NCI-H345 (cell line): ENCODE measurements around the gene PDE1A.
A peak's percentile ranks its signal among the peaks of the same experiment; 100 is the strongest.
"Not testable (repeated sequence)": the region's sequence is repeated elsewhere in the genome, so short reads cannot be mapped to it uniquely, and the experiment has no call there.

Experiments
- DNase-seq: peaks from one replicate; lab custom pipeline; 2025; lab: John Stamatoyannopoulos, UW

PDE1A gene

GRCh38 chr2:182358601-182359000 lies 68.2 kb downstream of the PDE1A start:
- no peak for DNase-seq

DNA sequence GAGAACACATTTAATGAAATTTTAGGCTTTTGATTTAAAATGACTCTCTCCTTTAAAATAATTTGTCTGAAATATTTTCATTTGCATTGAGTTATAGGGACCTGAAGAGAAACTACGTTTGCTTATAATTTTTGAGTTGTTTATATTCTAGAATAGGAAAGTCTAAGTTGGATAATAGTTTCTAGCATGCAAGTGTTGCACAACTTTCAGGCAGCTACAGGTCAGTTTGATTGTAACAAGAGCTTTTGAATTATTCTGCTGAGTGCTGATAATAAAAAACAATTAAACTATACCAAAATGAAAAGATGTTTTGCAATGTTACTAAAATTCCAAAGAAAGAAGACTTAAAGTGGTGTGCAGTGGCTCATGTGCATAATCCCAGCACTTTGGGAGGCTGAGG lies 71.0 kb downstream of the PDE1A start:
- DNase-seq, result no peak

DNA sequence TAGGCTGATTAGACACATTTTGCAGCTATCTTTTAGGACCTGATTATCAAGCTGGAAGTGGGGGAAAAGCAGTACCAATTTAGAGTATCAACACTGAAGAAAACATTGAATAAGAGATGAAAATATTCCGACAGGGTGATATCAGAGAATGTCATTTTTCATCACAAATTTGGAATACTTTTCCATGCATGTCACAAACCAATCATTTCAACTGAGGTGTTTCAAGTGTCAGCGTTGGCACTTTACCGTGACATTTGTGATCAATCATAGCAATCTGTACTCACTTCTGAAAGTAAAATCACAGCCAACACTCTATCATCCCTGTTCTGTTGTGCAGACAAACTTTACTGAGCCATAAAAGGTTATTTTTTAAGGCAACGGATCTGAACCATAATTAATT lies 75.4 kb downstream of the PDE1A start:
- no peak for DNase-seq

DNA sequence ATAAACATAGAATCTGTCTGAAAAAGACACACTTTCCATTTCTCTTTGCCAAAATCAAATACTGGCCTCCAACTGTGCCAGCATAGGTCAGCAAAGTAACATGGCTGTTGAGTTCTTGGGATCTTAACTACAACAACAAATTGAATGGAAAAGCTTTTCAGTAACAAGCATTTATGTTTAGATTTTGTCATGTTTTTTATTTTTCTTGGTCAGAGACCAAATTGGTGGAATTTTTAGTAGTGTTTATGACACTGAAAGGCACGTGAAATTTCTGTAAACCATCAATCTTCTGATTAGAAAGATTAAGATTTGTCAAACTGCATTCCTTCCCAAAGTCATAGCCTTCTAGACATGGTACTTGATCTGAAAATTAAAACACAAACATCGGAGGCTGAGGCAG lies 77.6 kb downstream of the PDE1A start:
- no peak for DNase-seq

DNA sequence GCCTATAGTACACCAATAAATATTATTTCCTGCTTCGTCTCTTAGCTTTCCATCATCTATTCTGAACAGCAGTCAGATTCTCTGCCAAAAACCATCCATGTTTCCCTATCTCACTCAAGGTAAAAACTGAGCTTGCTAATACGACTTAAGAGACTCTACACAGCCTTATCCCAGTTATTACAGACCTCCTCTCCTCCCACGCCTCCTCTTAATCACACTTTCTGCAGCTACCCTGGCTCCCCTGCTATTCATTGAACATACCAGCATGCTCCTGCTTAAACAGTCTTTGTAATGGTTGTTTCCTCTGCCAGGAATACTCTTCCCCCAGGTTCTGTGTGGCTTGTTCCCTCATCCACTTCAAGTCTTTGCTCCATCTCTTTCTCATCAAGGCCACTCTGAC lies 81.5 kb downstream of the PDE1A start:
- no peak for DNase-seq

DNA sequence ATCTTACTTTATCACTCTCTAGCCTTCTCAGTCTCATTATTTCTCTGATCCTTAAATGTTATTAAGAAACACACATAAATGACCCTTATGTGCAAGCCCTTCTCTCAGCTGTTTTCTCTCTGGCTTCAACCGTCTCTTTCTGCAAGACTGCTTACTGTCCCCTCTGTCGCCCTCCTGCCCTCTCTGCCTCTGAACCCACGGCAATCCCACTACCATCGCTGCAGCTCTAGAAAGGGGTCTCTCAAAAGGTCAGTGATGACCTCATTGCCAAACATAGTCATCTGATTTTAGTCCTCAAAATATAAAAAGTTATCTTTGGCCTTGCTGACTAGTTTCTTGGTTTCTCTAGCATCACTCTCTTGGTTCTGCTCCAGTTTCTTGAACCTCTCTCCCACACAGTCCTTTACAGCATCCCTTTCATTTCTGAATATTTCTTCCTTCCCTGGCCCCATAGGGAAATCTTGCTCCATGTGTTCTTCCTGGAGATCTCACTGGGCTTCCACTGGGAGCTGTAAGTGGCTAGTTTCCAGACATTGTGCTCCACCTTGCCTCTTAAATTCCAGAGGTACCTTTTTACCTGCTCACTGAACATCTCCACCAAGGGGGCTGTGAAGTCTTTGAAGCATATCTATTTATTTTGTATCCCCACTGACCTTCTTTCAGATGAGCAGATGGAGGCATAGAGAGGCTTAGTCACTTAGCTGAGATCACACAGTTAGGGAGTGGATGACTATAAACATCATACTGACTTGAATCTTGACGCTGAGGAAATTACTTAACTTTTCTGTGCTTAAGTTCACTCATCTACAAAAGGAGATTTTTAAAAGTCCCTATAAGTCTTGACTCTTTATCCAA lies 96.2 kb downstream of the PDE1A start:
- DNase-seq, result no peak

DNA sequence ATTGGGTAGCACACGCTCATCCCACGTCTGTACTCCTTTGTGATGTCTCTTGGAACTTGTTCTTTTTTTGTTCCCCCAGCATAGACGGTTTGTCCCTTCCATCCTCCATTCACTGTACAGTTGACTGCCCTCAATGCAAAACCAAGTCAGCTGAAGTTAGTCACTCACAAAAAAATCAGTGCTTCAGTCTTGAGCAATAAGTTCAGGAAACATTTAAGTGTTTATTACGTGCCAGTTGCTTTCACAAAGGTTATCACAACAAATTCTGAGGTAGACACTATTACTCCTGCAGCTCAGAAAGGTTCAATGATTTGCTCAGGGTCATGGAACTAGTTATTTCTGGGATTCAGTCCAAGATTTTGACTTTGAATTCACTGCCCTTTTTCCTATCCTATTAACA lies 102.2 kb downstream of the PDE1A start:
- DNase-seq, result no peak

DNA sequence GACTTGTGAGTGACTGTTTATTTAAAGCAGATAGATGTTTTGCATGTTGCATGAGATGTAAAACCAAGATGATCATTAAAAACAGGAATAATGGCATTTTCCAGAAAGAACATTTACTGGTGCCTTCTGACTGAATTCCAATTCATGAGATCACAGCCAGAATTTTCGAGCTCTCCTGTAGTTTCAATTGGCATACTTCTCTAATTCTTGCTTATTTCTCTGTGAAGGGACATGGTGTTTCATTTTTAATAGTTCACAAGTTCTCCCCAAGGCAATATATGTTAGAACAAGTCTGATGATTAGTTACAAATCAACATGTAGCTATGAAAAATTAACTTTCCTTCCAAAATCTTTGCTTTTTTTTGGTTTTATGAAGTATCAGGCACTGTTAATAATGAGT lies 105.7 kb downstream of the PDE1A start:
- DNase-seq, result no peak

DNA sequence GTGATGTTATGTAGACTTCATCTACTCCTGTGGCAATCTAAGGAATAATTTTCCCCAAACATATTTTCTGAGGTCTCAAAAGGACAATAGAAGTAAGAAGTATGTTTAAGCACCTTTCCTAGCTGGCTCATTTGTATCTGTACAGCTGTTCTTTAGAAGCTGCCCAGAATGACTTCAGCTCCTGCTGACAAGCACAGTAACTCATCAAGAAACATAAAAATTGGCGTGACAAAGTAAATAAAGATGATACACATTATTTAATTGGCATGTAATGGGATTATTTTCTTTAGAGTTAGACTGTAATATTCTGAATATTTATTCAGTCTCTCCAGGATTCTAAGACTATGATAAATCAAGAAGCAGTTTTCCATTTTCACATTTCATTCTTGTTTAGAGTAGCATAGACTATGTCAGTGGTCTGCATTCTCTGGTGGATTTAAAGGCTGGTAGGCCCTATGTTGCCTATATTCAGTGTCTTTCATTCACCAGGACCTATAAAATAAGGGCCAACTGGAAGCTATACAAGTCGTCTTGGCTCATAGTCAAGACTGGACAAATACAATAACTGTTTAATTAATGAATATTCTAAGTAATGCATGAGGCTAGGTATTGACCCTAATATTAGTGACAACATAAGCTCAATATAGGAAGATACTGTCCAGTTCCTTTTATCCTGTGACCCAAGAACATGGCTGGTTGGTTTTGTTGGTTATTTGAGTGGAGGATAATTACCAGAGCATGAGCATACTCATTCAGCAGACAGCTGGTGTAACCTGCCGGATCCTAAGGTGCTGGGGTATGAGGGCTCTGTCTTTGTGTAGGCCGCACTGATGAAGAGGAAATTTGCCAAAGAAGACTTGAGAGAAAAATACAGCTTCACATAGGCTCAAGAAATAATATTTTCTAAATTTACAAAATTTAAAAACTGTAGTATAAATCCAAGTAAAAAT lies 107.0 kb downstream of the PDE1A start:
- DNase-seq, result peak; percentile 10

- DNase-seq, result no peak
Measured at GRCh38 chr2:182318466-182319220, 108.2 kb downstream of the PDE1A start.

- DNase-seq, result no peak
Measured at GRCh38 chr2:182316950-182317349, 109.9 kb downstream of the PDE1A start.

- DNase-seq, result no peak
Measured at GRCh38 chr2:182302972-182303371, 123.9 kb downstream of the PDE1A start.

DNA sequence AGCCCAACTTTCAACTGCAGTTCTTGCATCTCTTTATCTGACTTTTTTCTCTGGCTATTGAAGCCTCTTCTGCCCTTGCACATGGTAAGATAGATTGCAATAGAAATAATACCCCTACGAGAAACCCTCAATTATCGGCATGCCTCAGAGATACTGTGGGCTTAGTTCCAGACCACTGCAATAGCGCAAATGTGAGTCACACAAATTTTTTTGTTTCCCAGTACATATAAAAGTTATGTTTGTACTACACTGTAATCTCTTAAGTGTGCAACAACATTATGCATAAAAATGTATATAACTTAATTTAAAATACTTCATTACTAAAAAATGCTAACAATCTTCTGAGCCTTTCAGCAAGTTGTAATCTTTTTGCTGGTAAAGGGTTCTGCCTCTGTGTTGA lies 124.7 kb downstream of the PDE1A start:
- no peak for DNase-seq

DNA sequence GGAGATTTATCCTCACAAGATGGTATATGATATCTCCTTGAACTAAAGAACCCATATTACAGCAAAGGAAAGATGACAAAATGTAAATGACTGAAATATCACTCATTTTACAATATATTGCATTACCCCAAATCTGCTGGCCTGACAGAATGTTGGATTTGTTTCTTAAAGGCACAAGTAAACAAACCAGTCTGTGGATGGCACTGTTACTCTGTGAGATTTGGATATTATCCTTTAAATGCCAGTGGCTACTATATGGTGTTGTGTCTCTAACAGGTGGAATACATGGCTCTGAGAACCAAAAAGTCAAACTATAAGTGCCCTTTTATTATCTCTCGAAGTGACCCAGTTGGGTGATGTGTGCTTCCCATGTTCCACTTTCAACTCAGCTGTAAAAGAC lies 125.7 kb downstream of the PDE1A start:
- DNase-seq, result no peak

DNA sequence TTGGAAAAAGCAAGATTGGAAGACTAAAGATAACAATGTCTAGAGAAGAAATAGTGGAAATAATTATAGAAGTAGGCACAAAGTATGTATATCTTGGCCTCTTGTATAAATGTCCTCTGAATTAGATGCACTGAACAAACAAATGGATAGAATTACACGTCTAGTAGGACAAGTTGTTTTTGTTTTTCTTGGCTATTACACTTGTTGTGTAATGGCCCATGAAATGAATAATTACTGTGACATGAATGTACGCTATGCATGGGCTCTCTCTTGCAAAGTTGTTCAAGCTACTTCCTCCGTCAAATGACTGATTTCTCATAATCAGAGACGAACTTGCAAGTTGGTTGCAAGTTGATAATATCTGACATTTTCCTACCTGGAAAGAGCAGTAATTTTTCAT lies 126.2 kb downstream of the PDE1A start:
- DNase-seq, result peak; percentile 52

- no peak for DNase-seq
Measured at GRCh38 chr2:182299632-182300031, 127.2 kb downstream of the PDE1A start.

- no peak for DNase-seq
Measured at GRCh38 chr2:182298456-182298855, 128.4 kb downstream of the PDE1A start.

DNA sequence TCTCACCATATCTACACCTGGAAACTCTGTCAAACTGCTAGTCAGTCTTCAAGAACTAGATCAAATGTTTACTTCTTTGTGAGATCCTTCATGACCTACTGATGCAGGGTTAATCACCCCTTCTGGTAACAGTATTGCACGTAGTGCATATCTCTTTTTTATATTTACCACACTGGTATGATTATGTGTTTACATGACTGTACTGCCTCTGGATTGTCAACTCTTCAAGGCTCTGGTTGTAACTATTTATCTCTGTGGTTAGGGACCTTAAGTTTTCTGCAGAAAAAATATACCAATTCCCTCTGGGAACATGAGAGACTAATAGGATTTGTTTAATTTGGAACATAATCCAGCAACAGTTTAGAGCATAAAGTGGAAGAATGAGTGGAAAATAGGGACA lies 135.5 kb downstream of the PDE1A start:
- DNase-seq, result no peak

DNA sequence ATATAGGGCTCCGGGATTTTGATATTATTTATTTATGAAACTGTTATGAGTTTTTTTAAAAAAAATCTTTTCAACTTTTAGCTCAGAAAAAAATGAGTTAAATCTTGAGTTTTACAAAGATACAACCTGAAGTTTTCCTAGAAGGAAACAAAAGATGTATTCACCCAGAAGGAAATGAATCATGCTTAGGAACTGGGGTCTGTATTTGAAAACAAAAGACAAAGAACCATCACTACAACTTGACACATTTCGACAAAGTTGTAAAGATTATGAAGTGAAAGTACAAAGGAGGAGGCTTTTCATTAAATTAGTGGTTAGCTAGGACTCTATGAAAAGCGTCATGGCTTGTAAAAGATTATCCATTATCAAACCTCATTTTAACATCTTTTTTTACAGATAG lies 143.3 kb downstream of the PDE1A start:
- DNase-seq, result no peak

DNA sequence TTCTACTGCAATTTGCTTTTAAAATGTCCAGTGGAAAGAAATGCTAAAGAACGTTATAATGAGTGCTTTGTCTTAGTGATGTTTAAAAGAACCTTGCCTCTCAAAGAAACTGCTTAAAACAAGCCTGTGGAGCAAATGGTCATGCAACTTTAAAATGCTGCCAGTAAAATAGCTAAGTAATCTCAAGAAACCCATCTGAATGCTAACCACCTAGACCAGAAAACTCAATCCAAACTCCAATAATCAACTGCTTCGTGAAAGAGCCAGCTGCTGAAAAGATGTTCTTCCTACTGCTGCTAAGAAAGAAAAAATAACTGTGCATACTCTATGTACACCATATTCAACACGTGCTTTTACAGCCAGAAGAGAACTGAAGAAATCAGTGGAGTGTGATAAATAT lies 145.6 kb downstream of the PDE1A start:
- no peak for DNase-seq

- DNase-seq, result no peak
Measured at GRCh38 chr2:182280118-182280517, 146.7 kb downstream of the PDE1A start.

GRCh38 chr2:182276662-182277061 lies 150.2 kb downstream of the PDE1A start:
- DNase-seq, result not testable (repeated sequence)
